Stimulated activated CD4-positive, alpha-beta T cell treated with anti-CD3 and anti-CD28 coated beads, Interleukin-4, amount 100 ng/mL, for 4 hours (primary cell): Measurements from ENCODE around the gene SCGB2B2.
"Not testable (repeated sequence)": the region's sequence is repeated elsewhere in the genome, so short reads cannot be mapped to it uniquely, and the experiment has no call there.

ENCODE experiments used
- DNase-seq, 2 experiments: peaks; one replicate each; pipeline ENCODE4 v3.0.0-alpha.2; 2020

The SCGB2B2 gene

GRCh38 chr19:34668077-34668689, 8.8 kb downstream of the SCGB2B2 start:
- DNase-seq, result not testable (repeated sequence)

GRCh38 chr19:34667349-34668076, 9.4 kb downstream of the SCGB2B2 start:
- no peak for DNase-seq

- DNase-seq, result no peak
These were observed 10.0 kb downstream of the SCGB2B2 start for GRCh38 chr19:34666958-34667265.

GRCh38 chr19:34666200-34666957, 10.6 kb downstream of the SCGB2B2 start:
- no peak for DNase-seq

GRCh38 chr19:34665275-34665674, 11.7 kb downstream of the SCGB2B2 start:
- not testable (repeated sequence) for DNase-seq

GRCh38 chr19:34664870-34665269, 12.1 kb downstream of the SCGB2B2 start:
- no peak for DNase-seq

GRCh38 chr19:34664168-34664567, 12.8 kb downstream of the SCGB2B2 start:
- no peak for DNase-seq

- peak; percentile 12 to 53 for DNase-seq
These were observed 14.0 kb downstream of the SCGB2B2 start for GRCh38 chr19:34662919-34663318.

GRCh38 chr19:34661357-34661756, 15.6 kb downstream of the SCGB2B2 start:
- no peak for DNase-seq

GRCh38 chr19:34655651-34656050, 21.3 kb downstream of the SCGB2B2 start:
- no peak for DNase-seq

- no peak for DNase-seq
These were observed 22.2 kb downstream of the SCGB2B2 start for GRCh38 chr19:34654796-34655195.

GRCh38 chr19:34651747-34652146, 25.2 kb downstream of the SCGB2B2 start:
- no peak for DNase-seq

- DNase-seq, result no peak
These were observed 26.9 kb downstream of the SCGB2B2 start for GRCh38 chr19:34649886-34650543.

- no peak for DNase-seq
These were observed 31.4 kb downstream of the SCGB2B2 start for GRCh38 chr19:34645551-34645950.

- DNase-seq, result no peak
These were observed 31.9 kb downstream of the SCGB2B2 start for GRCh38 chr19:34644991-34645461.

- DNase-seq, result no peak
These were observed 34.7 kb downstream of the SCGB2B2 start for GRCh38 chr19:34642241-34642640.

GRCh38 chr19:34639491-34640085, 37.4 kb downstream of the SCGB2B2 start:
- peak; percentile 59 for DNase-seq

GRCh38 chr19:34633802-34634201, 43.2 kb downstream of the SCGB2B2 start:
- no peak for DNase-seq
